Measurements from ENCODE around the gene NTNG1. TPM values are rescaled to one million over a fixed set of nuclear protein-coding genes. Genes with fewer than 3 reads are reported as not detected.

Gene NTNG1
- total RNA-seq, 2 experiments from 2014 or later: 1.6 to 1.9 TPM

- no peaks in the 10 kb centered on the region for H3K27me3 Mint-ChIP-seq
- H3K9me3 Mint-ChIP-seq: no peaks in the 10 kb centered on the region
- H3K36me3 Mint-ChIP-seq: no peaks in the 10 kb centered on the region
- no peak overlapping the region for H3K27ac Mint-ChIP-seq
- no peaks in the 10 kb centered on the region for H3K4me1 Mint-ChIP-seq
- no peak for DNase-seq
- H3K4me3 Mint-ChIP-seq: no peak overlapping the region
Measured at GRCh38 chr1:107501081-107501605, 360.3 kb downstream of the NTNG1 start.

- no peaks in the 10 kb centered on the region for H3K36me3 Mint-ChIP-seq
- no peaks in the 10 kb centered on the region for H3K4me1 Mint-ChIP-seq
- H3K9me3 Mint-ChIP-seq: no peaks in the 10 kb centered on the region
Measured at GRCh38 chr1:107510347-107510746, 369.5 kb downstream of the NTNG1 start.

GRCh38 chr1:107512836-107513235 lies 372.0 kb downstream of the NTNG1 start:
- Mint-ChIP-seq H3K9me3 (no peaks in the 10 kb centered on the region), H3K27me3 (peaks cover 1% of the 10 kb centered on the region), H3K4me1 (no peaks in the 10 kb centered on the region), H3K4me3 (no peak overlapping the region), H3K36me3 (no peaks in the 10 kb centered on the region), H3K27ac (no peak overlapping the region)
- DNase-seq: no peak

More at GRCh38 chr1:107510347-107510746, 369.5 kb downstream of the NTNG1 start:
- Mint-ChIP-seq H3K27me3 (no peaks in the 10 kb centered on the region), H3K4me3 (no peak overlapping the region), H3K27ac (no peak overlapping the region)
- no peak for DNase-seq

GRCh38 chr1:107514841-107515240 lies 374.0 kb downstream of the NTNG1 start:
- Mint-ChIP-seq H3K4me3 (no peak overlapping the region), H3K27me3 (peaks cover 9% of the 10 kb centered on the region), H3K27ac (no peak overlapping the region), H3K9me3 (no peaks in the 10 kb centered on the region), H3K36me3 (no peaks in the 10 kb centered on the region), H3K4me1 (no peaks in the 10 kb centered on the region)
- no peak for DNase-seq

GRCh38 chr1:107515702-107516101 lies 374.9 kb downstream of the NTNG1 start:
- Mint-ChIP-seq H3K36me3 (no peaks in the 10 kb centered on the region), H3K9me3 (no peaks in the 10 kb centered on the region), H3K27ac (no peak overlapping the region), H3K27me3 (peaks cover 9% of the 10 kb centered on the region), H3K4me3 (no peak overlapping the region), H3K4me1 (no peaks in the 10 kb centered on the region)
- DNase-seq: no peak

- H3K36me3 Mint-ChIP-seq: no peaks in the 10 kb centered on the region
- H3K27me3 Mint-ChIP-seq: peaks cover 6% of the 10 kb centered on the region
- H3K9me3 Mint-ChIP-seq: no peaks in the 10 kb centered on the region
- no peak overlapping the region for H3K27ac Mint-ChIP-seq
- peaks cover 2% of the 10 kb centered on the region for H3K4me1 Mint-ChIP-seq
- DNase-seq: no peak
- no peak overlapping the region for H3K4me3 Mint-ChIP-seq
Measured at GRCh38 chr1:107523061-107523460, 382.2 kb downstream of the NTNG1 start.

- no peak for DNase-seq
- Mint-ChIP-seq H3K36me3 (no peaks in the 10 kb centered on the region), H3K4me1 (peaks cover 2% of the 10 kb centered on the region), H3K27ac (no peak overlapping the region), H3K4me3 (no peak overlapping the region), H3K27me3 (peaks cover 5% of the 10 kb centered on the region), H3K9me3 (no peaks in the 10 kb centered on the region)
Measured at GRCh38 chr1:107523736-107524135, 382.9 kb downstream of the NTNG1 start.

GRCh38 chr1:107524301-107524700 lies 383.5 kb downstream of the NTNG1 start:
- H3K36me3 Mint-ChIP-seq: no peaks in the 10 kb centered on the region
- no peak for DNase-seq
- H3K4me3 Mint-ChIP-seq: no peak overlapping the region
- H3K27ac Mint-ChIP-seq: no peak overlapping the region
- H3K4me1 Mint-ChIP-seq: peaks cover 2% of the 10 kb centered on the region
- no peaks in the 10 kb centered on the region for H3K9me3 Mint-ChIP-seq
- no peaks in the 10 kb centered on the region for H3K27me3 Mint-ChIP-seq

- no peak overlapping the region for H3K27ac Mint-ChIP-seq
- no peaks in the 10 kb centered on the region for H3K27me3 Mint-ChIP-seq
- H3K4me3 Mint-ChIP-seq: no peak overlapping the region
- H3K9me3 Mint-ChIP-seq: no peaks in the 10 kb centered on the region
- H3K36me3 Mint-ChIP-seq: no peaks in the 10 kb centered on the region
- DNase-seq: no peak
- peaks cover 2% of the 10 kb centered on the region for H3K4me1 Mint-ChIP-seq
Measured at GRCh38 chr1:107525145-107525544, 384.3 kb downstream of the NTNG1 start.

- no peaks in the 10 kb centered on the region for H3K9me3 Mint-ChIP-seq
- peaks cover 2% of the 10 kb centered on the region for H3K4me1 Mint-ChIP-seq
- H3K27me3 Mint-ChIP-seq: no peaks in the 10 kb centered on the region
- H3K4me3 Mint-ChIP-seq: no peak overlapping the region
- DNase-seq: no peak
- H3K36me3 Mint-ChIP-seq: no peaks in the 10 kb centered on the region
- H3K27ac Mint-ChIP-seq: no peak overlapping the region
Measured at GRCh38 chr1:107525961-107526360, 385.1 kb downstream of the NTNG1 start.

GRCh38 chr1:107526524-107527198 lies 385.8 kb downstream of the NTNG1 start:
- H3K4me1 Mint-ChIP-seq: peaks cover 2% of the 10 kb centered on the region
- H3K9me3 Mint-ChIP-seq: no peaks in the 10 kb centered on the region
- H3K27me3 Mint-ChIP-seq: no peaks in the 10 kb centered on the region
- H3K36me3 Mint-ChIP-seq: no peaks in the 10 kb centered on the region
- H3K4me3 Mint-ChIP-seq: no peak overlapping the region
- DNase-seq: no peak
- H3K27ac Mint-ChIP-seq: no peak overlapping the region

GRCh38 chr1:107529511-107530149 lies 388.8 kb downstream of the NTNG1 start:
- no peaks in the 10 kb centered on the region for H3K36me3 Mint-ChIP-seq
- no peaks in the 10 kb centered on the region for H3K27me3 Mint-ChIP-seq
- H3K4me1 Mint-ChIP-seq: peaks cover 2% of the 10 kb centered on the region
- no peak overlapping the region for H3K4me3 Mint-ChIP-seq
- peak; percentile 4 for DNase-seq
- H3K9me3 Mint-ChIP-seq: no peaks in the 10 kb centered on the region
- no peak overlapping the region for H3K27ac Mint-ChIP-seq

GRCh38 chr1:107530543-107530942 lies 389.7 kb downstream of the NTNG1 start:
- Mint-ChIP-seq H3K36me3 (no peaks in the 10 kb centered on the region), H3K27me3 (no peaks in the 10 kb centered on the region), H3K27ac (no peak overlapping the region), H3K9me3 (no peaks in the 10 kb centered on the region), H3K4me1 (no peaks in the 10 kb centered on the region), H3K4me3 (no peak overlapping the region)
- no peak for DNase-seq

- Mint-ChIP-seq H3K27me3 (no peaks in the 10 kb centered on the region), H3K27ac (no peak overlapping the region), H3K36me3 (no peaks in the 10 kb centered on the region), H3K4me3 (no peak overlapping the region), H3K4me1 (no peaks in the 10 kb centered on the region), H3K9me3 (no peaks in the 10 kb centered on the region)
- DNase-seq: no peak
Measured at GRCh38 chr1:107531065-107531908, 390.4 kb downstream of the NTNG1 start.

- Mint-ChIP-seq H3K27ac (no peak overlapping the region), H3K27me3 (no peaks in the 10 kb centered on the region), H3K36me3 (no peaks in the 10 kb centered on the region)
Measured at GRCh38 chr1:107532318-107532717, 391.5 kb downstream of the NTNG1 start.

More at GRCh38 chr1:107532318-107532717, 391.5 kb downstream of the NTNG1 start:
- Mint-ChIP-seq H3K4me3 (no peak overlapping the region), H3K9me3 (no peaks in the 10 kb centered on the region), H3K4me1 (no peaks in the 10 kb centered on the region)
- DNase-seq: no peak

Measured in activated naive CD8-positive, alpha-beta T cell treated with anti-CD3 and anti-CD28 coated beads for 36 hours (primary cell).